ENCODE data around the gene TTC5. TPM values are rescaled to one million over a fixed set of nuclear protein-coding genes. Genes with fewer than 3 reads are reported as not detected.
"Not testable (repeated sequence)": the region's sequence is repeated elsewhere in the genome, so short reads cannot be mapped to it uniquely, and the experiment has no call there.

The TTC5 gene, protein sequence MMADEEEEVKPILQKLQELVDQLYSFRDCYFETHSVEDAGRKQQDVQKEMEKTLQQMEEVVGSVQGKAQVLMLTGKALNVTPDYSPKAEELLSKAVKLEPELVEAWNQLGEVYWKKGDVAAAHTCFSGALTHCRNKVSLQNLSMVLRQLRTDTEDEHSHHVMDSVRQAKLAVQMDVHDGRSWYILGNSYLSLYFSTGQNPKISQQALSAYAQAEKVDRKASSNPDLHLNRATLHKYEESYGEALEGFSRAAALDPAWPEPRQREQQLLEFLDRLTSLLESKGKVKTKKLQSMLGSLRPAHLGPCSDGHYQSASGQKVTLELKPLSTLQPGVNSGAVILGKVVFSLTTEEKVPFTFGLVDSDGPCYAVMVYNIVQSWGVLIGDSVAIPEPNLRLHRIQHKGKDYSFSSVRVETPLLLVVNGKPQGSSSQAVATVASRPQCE
- 9.9 and 20.7 TPM in 2 replicates for total RNA-seq (2014; rRNA removed; shearing (Covaris generic))

DNA sequence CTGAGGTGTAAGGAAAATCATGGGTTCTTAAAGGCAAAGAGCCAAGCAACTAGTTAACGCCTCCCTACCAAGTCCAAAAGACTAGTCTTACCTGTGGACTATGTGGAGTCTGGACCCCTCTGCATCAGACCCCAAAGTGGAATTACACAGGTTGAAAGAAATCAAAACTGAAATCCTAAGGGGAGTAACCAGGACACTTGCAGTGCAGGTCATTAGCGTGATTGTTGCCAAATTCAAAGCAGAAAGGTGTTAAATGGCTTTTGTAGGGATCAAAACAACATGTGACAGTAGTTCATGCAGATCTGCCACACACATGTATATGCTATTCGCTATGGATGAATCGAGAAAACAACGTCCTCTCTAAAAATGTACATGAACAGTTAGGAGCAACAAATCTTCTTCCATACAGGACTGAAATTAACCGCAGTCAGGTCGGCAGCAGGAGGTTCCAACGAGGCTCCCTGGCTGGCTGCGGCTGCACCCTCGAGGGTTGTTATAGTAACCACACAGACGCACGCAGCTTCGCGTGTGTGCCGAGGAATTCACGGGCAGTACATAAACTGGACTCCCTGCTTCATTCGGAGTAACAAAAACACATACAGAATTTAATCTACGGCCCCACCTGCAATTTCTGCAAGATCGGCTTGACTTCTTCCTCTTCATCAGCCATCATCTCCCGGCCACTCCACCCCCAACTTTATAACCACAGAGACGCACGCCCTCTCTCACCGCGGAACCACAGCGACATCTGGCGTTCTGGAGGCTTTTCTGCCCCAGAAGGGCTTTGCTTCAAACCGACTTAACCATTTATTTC, at the start of gene TTC5:
Gene TTC5, minus strand, starts transcription at position 687 of the 814 bp plus-strand sequence. Its CDS starts 14 bp downstream, at position 673.
- Histone ChIP-seq H3K4me1 (replicated peaks) (peaks cover 18% of the 10 kb centered on the region), H3K36me3 (peaks cover 14% of the 10 kb centered on the region), H3K27ac (no peak within 1 kb of the TSS), H3K9me3 (replicated peaks) (no peaks in the 10 kb centered on the region), H3K27me3 (replicated peaks) (no peaks in the 10 kb centered on the region), H3K4me3 (peak within 1 kb of the TSS; percentile 49)
- peak; percentile 73 to 83 for DNase-seq (ENCODE audit: low read depth in 1 of 2, low spot score in 2 of 2)

- no peaks in the 10 kb centered on the region for H3K9me3 ChIP-seq (replicated peaks)
- H3K27ac ChIP-seq: no peak overlapping the region
These were observed 45.1 kb upstream of the TTC5 start for GRCh38 chr14:20350860-20351259.

GRCh38 chr14:20350282-20350681, 44.5 kb upstream of the TTC5 start:
- peaks cover 5% of the 10 kb centered on the region; the same call in 1 of the 2 replicates for H3K4me1 ChIP-seq (replicated peaks)
- no peaks in the 10 kb centered on the region for H3K27me3 ChIP-seq (replicated peaks)
- H3K27ac ChIP-seq: no peak overlapping the region
- peaks cover 76% of the 10 kb centered on the region for H3K36me3 ChIP-seq
- no peak overlapping the region for H3K4me3 ChIP-seq
- H3K9me3 ChIP-seq (replicated peaks): no peaks in the 10 kb centered on the region
- DNase-seq (ENCODE audit: low read depth in 1 of 2, low spot score in 2 of 2): peak in 1 of 2 experiments; percentile 9

More at GRCh38 chr14:20350860-20351259, 45.1 kb upstream of the TTC5 start:
- Histone ChIP-seq H3K27me3 (replicated peaks) (no peaks in the 10 kb centered on the region), H3K36me3 (peaks cover 75% of the 10 kb centered on the region), H3K4me1 (replicated peaks) (peaks cover 5% of the 10 kb centered on the region; the same call in 1 of the 2 replicates), H3K4me3 (no peak overlapping the region)
- no peak for DNase-seq (ENCODE audit: low read depth in 1 of 2, low spot score in 2 of 2)

DNA sequence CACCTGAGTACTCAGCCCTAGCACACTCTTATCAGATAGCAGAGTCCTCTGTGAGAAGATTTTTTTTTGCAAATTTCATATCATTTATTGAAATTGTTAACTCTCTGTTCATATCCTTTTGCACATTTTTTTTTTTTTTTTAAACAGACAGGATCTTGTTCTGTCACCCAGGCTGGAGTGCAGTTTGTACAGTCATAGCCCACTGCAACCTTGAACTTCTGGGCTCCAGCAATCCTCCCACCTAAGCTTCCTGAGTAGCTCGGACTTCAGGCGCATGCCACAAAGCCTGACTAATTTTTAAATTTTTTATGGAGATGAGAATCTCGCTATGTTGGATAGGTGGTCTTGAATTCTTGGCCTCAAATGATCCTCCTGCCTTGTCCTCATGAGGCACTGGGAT, 42.0 kb upstream of the TTC5 start:
- Histone ChIP-seq H3K27ac (no peak overlapping the region), H3K9me3 (replicated peaks) (no peaks in the 10 kb centered on the region), H3K4me3 (no peak overlapping the region), H3K36me3 (peaks cover 59% of the 10 kb centered on the region), H3K4me1 (replicated peaks) (peaks cover 5% of the 10 kb centered on the region; the same call in 1 of the 2 replicates), H3K27me3 (replicated peaks) (no peaks in the 10 kb centered on the region)
- no peak for DNase-seq (ENCODE audit: low read depth in 1 of 2, low spot score in 2 of 2)

DNA sequence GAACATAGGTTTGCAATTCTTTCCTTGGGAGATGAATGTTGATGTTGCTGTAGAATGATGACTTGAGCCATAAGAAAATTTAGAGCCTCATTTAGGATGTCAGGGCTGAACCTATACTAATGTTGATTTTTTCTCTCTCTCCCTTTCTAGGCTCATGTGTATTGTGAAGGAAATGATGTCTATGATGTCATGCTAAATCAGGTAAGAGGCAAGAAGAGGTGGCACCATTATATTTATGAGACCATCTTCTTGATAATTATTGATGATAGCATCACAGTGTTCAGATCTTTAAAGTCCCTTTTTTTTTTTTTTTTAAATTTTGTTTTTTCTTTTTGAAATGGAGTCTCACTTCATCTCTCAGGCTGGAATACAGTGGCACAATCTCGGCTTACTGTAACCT, 41.0 kb upstream of the TTC5 start:
- Histone ChIP-seq H3K9me3 (replicated peaks) (no peaks in the 10 kb centered on the region), H3K27me3 (replicated peaks) (no peaks in the 10 kb centered on the region), H3K4me3 (no peak overlapping the region), H3K4me1 (replicated peaks) (peaks cover 5% of the 10 kb centered on the region; the same call in 1 of the 2 replicates), H3K36me3 (peaks cover 49% of the 10 kb centered on the region), H3K27ac (no peak overlapping the region)
- DNase-seq (ENCODE audit: low read depth in 1 of 2, low spot score in 2 of 2): no peak

- H3K36me3 ChIP-seq: peaks cover 37% of the 10 kb centered on the region
- H3K4me3 ChIP-seq: no peak overlapping the region
- H3K27ac ChIP-seq: no peak overlapping the region
- no peaks in the 10 kb centered on the region for H3K9me3 ChIP-seq (replicated peaks)
- H3K4me1 ChIP-seq (replicated peaks): no peaks in the 10 kb centered on the region
- H3K27me3 ChIP-seq (replicated peaks): no peaks in the 10 kb centered on the region
- no peak for DNase-seq (ENCODE audit: low read depth in 1 of 2, low spot score in 2 of 2)
These were observed 39.6 kb upstream of the TTC5 start for GRCh38 chr14:20345366-20345765.

DNA sequence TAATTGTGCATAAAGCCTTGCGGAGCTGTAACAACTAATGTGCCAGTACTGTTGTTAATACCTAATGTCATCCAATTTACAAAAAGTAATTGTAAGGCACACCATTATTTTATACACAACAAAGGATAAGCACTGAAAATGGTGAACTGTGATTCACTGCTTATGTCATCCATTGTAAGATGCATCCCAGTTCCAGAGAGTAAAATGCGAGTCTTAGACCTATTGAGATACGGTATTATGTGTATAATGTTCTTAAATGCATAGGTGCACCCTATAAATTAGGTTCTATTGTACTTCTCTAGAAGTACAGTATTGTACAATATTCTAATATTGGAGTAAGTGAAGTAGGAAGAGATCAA, 38.1 kb upstream of the TTC5 start:
- Histone ChIP-seq H3K27me3 (replicated peaks) (no peaks in the 10 kb centered on the region), H3K36me3 (peaks cover 30% of the 10 kb centered on the region), H3K4me1 (replicated peaks) (no peaks in the 10 kb centered on the region), H3K9me3 (replicated peaks) (no peaks in the 10 kb centered on the region), H3K27ac (peak overlapping the region; percentile 82), H3K4me3 (peak overlapping the region; percentile 53)
- no peak for DNase-seq (ENCODE audit: low read depth in 1 of 2, low spot score in 2 of 2)

DNA sequence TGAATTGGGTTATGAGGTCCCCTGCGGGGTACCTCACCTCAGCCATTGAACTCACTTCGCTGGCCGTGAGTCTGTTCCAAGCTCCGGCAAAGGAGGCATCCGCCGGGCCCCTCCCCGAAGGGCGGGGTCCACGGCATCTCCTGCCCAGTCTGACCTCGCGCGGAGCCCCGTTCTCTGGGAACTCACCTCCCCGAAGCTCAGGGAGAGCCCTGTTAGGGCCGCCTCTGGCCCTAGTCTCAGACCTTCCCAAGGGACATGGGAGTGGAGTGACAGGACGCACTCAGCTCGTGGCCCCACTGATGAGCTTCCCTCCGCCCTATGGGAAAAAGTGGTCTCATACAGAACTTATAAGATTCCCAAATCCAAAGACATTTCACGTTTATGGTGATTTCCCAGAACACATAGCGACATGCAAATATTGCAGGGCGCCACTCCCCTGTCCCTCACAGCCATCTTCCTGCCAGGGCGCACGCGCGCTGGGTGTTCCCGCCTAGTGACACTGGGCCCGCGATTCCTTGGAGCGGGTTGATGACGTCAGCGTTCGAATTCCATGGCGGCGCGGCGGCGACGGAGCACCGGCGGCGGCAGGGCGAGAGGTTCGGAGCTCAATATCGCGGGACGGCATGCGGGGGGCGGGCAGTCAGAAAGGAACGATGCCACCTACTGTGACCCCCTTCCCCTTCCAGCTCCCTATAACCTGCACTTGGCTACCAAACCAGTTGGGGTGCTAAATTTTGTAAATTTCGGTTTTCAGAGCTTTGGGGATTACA, 37.5 kb upstream of the TTC5 start, which contains the start of gene PARP2:
Gene PARP2, plus strand, starts transcription at position 544 of the 770 bp plus-strand sequence. Its CDS starts 7 bp downstream, at position 551.
- Histone ChIP-seq H3K4me3 (peak within 1 kb of the TSS; percentile 53), H3K27ac (peak within 1 kb of the TSS; percentile 84), H3K27me3 (replicated peaks) (no peaks in the 10 kb centered on the region), H3K4me1 (replicated peaks) (no peaks in the 10 kb centered on the region), H3K9me3 (replicated peaks) (no peaks in the 10 kb centered on the region), H3K36me3 (peaks cover 25% of the 10 kb centered on the region)
- DNase-seq (ENCODE audit: low read depth in 1 of 2, low spot score in 2 of 2): peak; percentile 99 to 100

DNA sequence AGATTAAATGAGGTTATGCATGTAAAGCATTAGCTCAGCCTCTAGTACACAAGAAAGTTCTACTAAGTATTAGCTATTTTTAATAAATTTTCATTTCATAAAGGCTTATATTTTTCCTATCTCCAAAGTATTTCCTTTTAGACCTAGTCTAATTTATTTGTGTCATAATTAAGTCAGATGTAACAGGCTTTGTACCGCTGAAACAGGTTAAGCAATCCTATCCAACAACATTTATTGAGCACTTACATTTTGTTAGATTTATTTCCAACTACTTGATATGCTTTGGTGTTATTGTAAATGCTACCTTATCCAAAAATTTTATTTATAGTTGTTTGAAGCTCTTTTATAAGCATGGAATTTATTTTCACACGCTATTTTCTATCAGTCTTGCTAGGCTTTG, 35.9 kb upstream of the TTC5 start:
- DNase-seq (ENCODE audit: low read depth in 1 of 2, low spot score in 2 of 2): no peak
- H3K9me3 ChIP-seq (replicated peaks): no peaks in the 10 kb centered on the region
- no peaks in the 10 kb centered on the region for H3K4me1 ChIP-seq (replicated peaks)
- no peaks in the 10 kb centered on the region for H3K27me3 ChIP-seq (replicated peaks)
- H3K4me3 ChIP-seq: peak overlapping the region; percentile 47
- peak overlapping the region; percentile 84 for H3K27ac ChIP-seq
- peaks cover 17% of the 10 kb centered on the region for H3K36me3 ChIP-seq

- peaks cover 14% of the 10 kb centered on the region for H3K36me3 ChIP-seq
- not testable (repeated sequence) for H3K27me3 ChIP-seq (replicated peaks); DNase-seq (ENCODE audit: low read depth in 1 of 2, low spot score in 2 of 2); H3K4me3 ChIP-seq; H3K4me1 ChIP-seq (replicated peaks); H3K9me3 ChIP-seq (replicated peaks); H3K27ac ChIP-seq
These were observed 35.3 kb upstream of the TTC5 start for GRCh38 chr14:20341032-20341431.

GRCh38 chr14:20334017-20334416, 28.3 kb upstream of the TTC5 start:
- Histone ChIP-seq H3K27ac (no peak overlapping the region), H3K9me3 (replicated peaks) (no peaks in the 10 kb centered on the region), H3K4me1 (replicated peaks) (no peaks in the 10 kb centered on the region), H3K4me3 (no peak overlapping the region), H3K27me3 (replicated peaks) (no peaks in the 10 kb centered on the region), H3K36me3 (peaks cover 3% of the 10 kb centered on the region; the same call in 1 of the 2 replicates)
- DNase-seq (ENCODE audit: low read depth in 1 of 2, low spot score in 2 of 2): no peak

DNA sequence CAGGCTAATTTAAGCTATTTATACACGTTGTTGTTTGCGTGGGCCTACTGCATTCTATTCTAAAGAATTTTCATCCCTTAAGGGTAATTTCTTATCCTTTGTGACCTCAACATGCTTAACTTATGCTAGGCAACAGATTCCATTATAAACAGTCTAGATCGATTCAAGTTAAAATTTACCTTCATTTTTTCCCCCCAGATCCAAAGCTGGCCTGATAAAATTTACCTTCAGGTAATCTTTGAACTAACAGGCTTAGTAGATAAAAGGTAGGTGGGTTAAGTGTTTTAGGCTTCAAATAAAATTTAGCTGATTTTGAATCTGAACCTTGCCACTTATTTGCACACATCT, 27.7 kb upstream of the TTC5 start:
- Histone ChIP-seq H3K9me3 (replicated peaks) (no peaks in the 10 kb centered on the region), H3K36me3 (peaks cover 9% of the 10 kb centered on the region; the same call in 1 of the 2 replicates), H3K4me1 (replicated peaks) (no peaks in the 10 kb centered on the region), H3K27ac (peak overlapping the region; percentile 0; the same call in 1 of the 2 replicates), H3K27me3 (replicated peaks) (no peaks in the 10 kb centered on the region), H3K4me3 (peak overlapping the region; percentile 44)
- DNase-seq (ENCODE audit: low read depth in 1 of 2, low spot score in 2 of 2): no peak

DNA sequence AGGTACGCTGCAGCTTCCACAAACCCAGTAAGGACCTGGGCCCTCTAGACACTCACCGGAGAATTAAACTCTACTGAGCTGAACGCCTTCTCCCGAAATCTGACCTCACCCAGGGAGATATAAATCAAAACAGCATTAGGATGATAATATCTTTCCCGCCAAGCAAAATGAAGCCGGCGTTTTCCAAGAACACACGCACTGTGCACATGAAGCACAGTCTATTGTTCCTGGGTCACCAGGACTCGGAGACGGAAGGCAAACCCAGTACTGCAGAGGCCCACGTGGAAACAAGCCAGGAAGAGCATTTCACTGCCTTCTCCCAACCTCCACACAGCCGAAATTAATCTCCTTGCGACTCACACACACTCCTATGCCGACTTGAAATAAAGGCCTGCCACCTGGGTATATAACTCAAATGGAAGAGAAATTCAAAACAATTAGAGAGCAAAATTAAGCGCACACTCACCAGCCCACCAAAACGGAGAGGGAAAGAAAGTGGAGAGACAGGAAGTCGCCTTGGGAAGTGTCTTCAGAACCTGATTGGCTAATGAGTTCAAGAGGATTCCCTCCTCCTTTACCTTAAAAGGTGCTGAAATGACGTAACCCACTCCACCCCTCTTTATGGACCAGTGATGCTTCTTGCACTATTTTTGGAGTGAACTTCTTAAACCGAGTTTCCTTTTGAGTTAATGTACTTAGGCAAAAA, 27.2 kb upstream of the TTC5 start, which contains the start of gene CCNB1IP1:
Gene CCNB1IP1, minus strand, starts transcription at position 492 of the 706 bp plus-strand sequence. CDS start 16,756 bp downstream, outside the sequence.
- Histone ChIP-seq H3K27ac (peak within 1 kb of the TSS; percentile 64), H3K27me3 (replicated peaks) (no peaks in the 10 kb centered on the region), H3K4me1 (replicated peaks) (no peaks in the 10 kb centered on the region), H3K9me3 (replicated peaks) (no peaks in the 10 kb centered on the region), H3K36me3 (peaks cover 12% of the 10 kb centered on the region; the same call in 1 of the 2 replicates), H3K4me3 (peak within 1 kb of the TSS; percentile 44)
- peak; percentile 62 to 87 for DNase-seq (ENCODE audit: low read depth in 1 of 2, low spot score in 2 of 2)
